Measurements from ENCODE around the gene CBFA2T2.
"Not testable (repeated sequence)": the region's sequence is repeated elsewhere in the genome, so short reads cannot be mapped to it uniquely, and the experiment has no call there.

Gene CBFA2T2

GRCh38 chr20:33631910-33632309 is 142.0 kb downstream of the CBFA2T2 start:
- not testable (repeated sequence) for H3K9me3 ChIP-seq (ENCODE audit: control insufficient read depth, low read length); H3K27me3 ChIP-seq (replicated peaks; ENCODE audit: control insufficient read depth, insufficient read depth, low read length, poor library complexity, severe bottlenecking); H3K4me1 ChIP-seq (ENCODE audit: control insufficient read depth, insufficient read depth, low read length, poor library complexity, severe bottlenecking); DNase-seq; H3K27ac ChIP-seq (ENCODE audit: insufficient read depth, low read length, poor library complexity, severe bottlenecking); H3K4me3 ChIP-seq (ENCODE audit: insufficient read depth, low read depth, low read length, poor library complexity, severe bottlenecking)
- peaks cover 20% of the 10 kb centered on the region for H3K36me3 ChIP-seq (ENCODE audit: control insufficient read depth, insufficient read depth, low read length)

- no peak overlapping the region for H3K27ac ChIP-seq (ENCODE audit: insufficient read depth, low read length, poor library complexity, severe bottlenecking)
- peaks cover 4% of the 10 kb centered on the region for H3K4me1 ChIP-seq (ENCODE audit: control insufficient read depth, insufficient read depth, low read length, poor library complexity, severe bottlenecking)
- H3K36me3 ChIP-seq (ENCODE audit: control insufficient read depth, insufficient read depth, low read length) = peaks cover 32% of the 10 kb centered on the region
- H3K4me3 ChIP-seq (ENCODE audit: insufficient read depth, low read depth, low read length, poor library complexity, severe bottlenecking) = no peak overlapping the region
- DNase-seq = no peak
- no peaks in the 10 kb centered on the region for H3K27me3 ChIP-seq (replicated peaks; ENCODE audit: control insufficient read depth, insufficient read depth, low read length, poor library complexity, severe bottlenecking)
- no peaks in the 10 kb centered on the region for H3K9me3 ChIP-seq (ENCODE audit: control insufficient read depth, low read length)
Observed at GRCh38 chr20:33635341-33635740, 145.4 kb downstream of the CBFA2T2 start.

GRCh38 chr20:33636776-33637175 is 146.9 kb downstream of the CBFA2T2 start:
- Histone ChIP-seq H3K27ac (ENCODE audit: insufficient read depth, low read length, poor library complexity, severe bottlenecking) (no peak overlapping the region), H3K27me3 (replicated peaks; ENCODE audit: control insufficient read depth, insufficient read depth, low read length, poor library complexity, severe bottlenecking) (no peaks in the 10 kb centered on the region), H3K36me3 (ENCODE audit: control insufficient read depth, insufficient read depth, low read length) (peaks cover 31% of the 10 kb centered on the region), H3K4me1 (ENCODE audit: control insufficient read depth, insufficient read depth, low read length, poor library complexity, severe bottlenecking) (peaks cover 4% of the 10 kb centered on the region), H3K9me3 (ENCODE audit: control insufficient read depth, low read length) (no peaks in the 10 kb centered on the region), H3K4me3 (ENCODE audit: insufficient read depth, low read depth, low read length, poor library complexity, severe bottlenecking) (no peak overlapping the region)
- no peak for DNase-seq

- no peak for DNase-seq
- Histone ChIP-seq H3K27me3 (replicated peaks; ENCODE audit: control insufficient read depth, insufficient read depth, low read length, poor library complexity, severe bottlenecking) (no peaks in the 10 kb centered on the region), H3K4me1 (ENCODE audit: control insufficient read depth, insufficient read depth, low read length, poor library complexity, severe bottlenecking) (no peaks in the 10 kb centered on the region), H3K4me3 (ENCODE audit: insufficient read depth, low read depth, low read length, poor library complexity, severe bottlenecking) (no peak overlapping the region), H3K27ac (ENCODE audit: insufficient read depth, low read length, poor library complexity, severe bottlenecking) (no peak overlapping the region), H3K36me3 (ENCODE audit: control insufficient read depth, insufficient read depth, low read length) (peaks cover 44% of the 10 kb centered on the region), H3K9me3 (ENCODE audit: control insufficient read depth, low read length) (no peaks in the 10 kb centered on the region)
Observed at GRCh38 chr20:33640287-33640686, 150.4 kb downstream of the CBFA2T2 start.

- Histone ChIP-seq H3K27ac (ENCODE audit: insufficient read depth, low read length, poor library complexity, severe bottlenecking) (no peak overlapping the region), H3K36me3 (ENCODE audit: control insufficient read depth, insufficient read depth, low read length) (peaks cover 30% of the 10 kb centered on the region), H3K9me3 (ENCODE audit: control insufficient read depth, low read length) (no peaks in the 10 kb centered on the region), H3K4me3 (ENCODE audit: insufficient read depth, low read depth, low read length, poor library complexity, severe bottlenecking) (no peak overlapping the region), H3K4me1 (ENCODE audit: control insufficient read depth, insufficient read depth, low read length, poor library complexity, severe bottlenecking) (no peaks in the 10 kb centered on the region), H3K27me3 (replicated peaks; ENCODE audit: control insufficient read depth, insufficient read depth, low read length, poor library complexity, severe bottlenecking) (no peaks in the 10 kb centered on the region)
- DNase-seq = no peak
Observed at GRCh38 chr20:33644313-33645071, 154.6 kb downstream of the CBFA2T2 start.

GRCh38 chr20:33645072-33645358 is 155.1 kb downstream of the CBFA2T2 start:
- H3K36me3 ChIP-seq (ENCODE audit: control insufficient read depth, insufficient read depth, low read length) = peaks cover 25% of the 10 kb centered on the region
- no peak overlapping the region for H3K27ac ChIP-seq (ENCODE audit: insufficient read depth, low read length, poor library complexity, severe bottlenecking)
- no peaks in the 10 kb centered on the region for H3K27me3 ChIP-seq (replicated peaks; ENCODE audit: control insufficient read depth, insufficient read depth, low read length, poor library complexity, severe bottlenecking)
- DNase-seq = no peak
- no peak overlapping the region for H3K4me3 ChIP-seq (ENCODE audit: insufficient read depth, low read depth, low read length, poor library complexity, severe bottlenecking)
- no peaks in the 10 kb centered on the region for H3K4me1 ChIP-seq (ENCODE audit: control insufficient read depth, insufficient read depth, low read length, poor library complexity, severe bottlenecking)
- H3K9me3 ChIP-seq (ENCODE audit: control insufficient read depth, low read length) = no peaks in the 10 kb centered on the region

- H3K4me3 ChIP-seq (ENCODE audit: insufficient read depth, low read depth, low read length, poor library complexity, severe bottlenecking) = no peak overlapping the region
Observed at GRCh38 chr20:33645396-33645795, 155.5 kb downstream of the CBFA2T2 start.

GRCh38 chr20:33646191-33646590 is 156.3 kb downstream of the CBFA2T2 start:
- H3K9me3 ChIP-seq (ENCODE audit: control insufficient read depth, low read length) = no peaks in the 10 kb centered on the region
- no peaks in the 10 kb centered on the region for H3K4me1 ChIP-seq (ENCODE audit: control insufficient read depth, insufficient read depth, low read length, poor library complexity, severe bottlenecking)
- peaks cover 17% of the 10 kb centered on the region for H3K36me3 ChIP-seq (ENCODE audit: control insufficient read depth, insufficient read depth, low read length)
- H3K27me3 ChIP-seq (replicated peaks; ENCODE audit: control insufficient read depth, insufficient read depth, low read length, poor library complexity, severe bottlenecking) = no peaks in the 10 kb centered on the region
- H3K27ac ChIP-seq (ENCODE audit: insufficient read depth, low read length, poor library complexity, severe bottlenecking) = no peak overlapping the region
- no peak overlapping the region for H3K4me3 ChIP-seq (ENCODE audit: insufficient read depth, low read depth, low read length, poor library complexity, severe bottlenecking)
- DNase-seq = no peak

More at GRCh38 chr20:33645396-33645795, 155.5 kb downstream of the CBFA2T2 start:
- H3K9me3 ChIP-seq (ENCODE audit: control insufficient read depth, low read length) = no peaks in the 10 kb centered on the region
- peaks cover 21% of the 10 kb centered on the region for H3K36me3 ChIP-seq (ENCODE audit: control insufficient read depth, insufficient read depth, low read length)
- no peaks in the 10 kb centered on the region for H3K27me3 ChIP-seq (replicated peaks; ENCODE audit: control insufficient read depth, insufficient read depth, low read length, poor library complexity, severe bottlenecking)
- H3K4me1 ChIP-seq (ENCODE audit: control insufficient read depth, insufficient read depth, low read length, poor library complexity, severe bottlenecking) = no peaks in the 10 kb centered on the region
- DNase-seq = no peak
- H3K27ac ChIP-seq (ENCODE audit: insufficient read depth, low read length, poor library complexity, severe bottlenecking) = no peak overlapping the region

GRCh38 chr20:33646959-33647602 is 157.2 kb downstream of the CBFA2T2 start:
- peaks cover 17% of the 10 kb centered on the region for H3K36me3 ChIP-seq (ENCODE audit: control insufficient read depth, insufficient read depth, low read length)
- DNase-seq; H3K9me3 ChIP-seq (ENCODE audit: control insufficient read depth, low read length); H3K27ac ChIP-seq (ENCODE audit: insufficient read depth, low read length, poor library complexity, severe bottlenecking); H3K4me1 ChIP-seq (ENCODE audit: control insufficient read depth, insufficient read depth, low read length, poor library complexity, severe bottlenecking); H3K4me3 ChIP-seq (ENCODE audit: insufficient read depth, low read depth, low read length, poor library complexity, severe bottlenecking); H3K27me3 ChIP-seq (replicated peaks; ENCODE audit: control insufficient read depth, insufficient read depth, low read length, poor library complexity, severe bottlenecking): not testable (repeated sequence)

- no peaks in the 10 kb centered on the region for H3K9me3 ChIP-seq (ENCODE audit: control insufficient read depth, low read length)
- no peak for DNase-seq
- no peak overlapping the region for H3K27ac ChIP-seq (ENCODE audit: insufficient read depth, low read length, poor library complexity, severe bottlenecking)
- no peaks in the 10 kb centered on the region for H3K27me3 ChIP-seq (replicated peaks; ENCODE audit: control insufficient read depth, insufficient read depth, low read length, poor library complexity, severe bottlenecking)
- H3K4me3 ChIP-seq (ENCODE audit: insufficient read depth, low read depth, low read length, poor library complexity, severe bottlenecking) = no peak overlapping the region
- no peaks in the 10 kb centered on the region for H3K4me1 ChIP-seq (ENCODE audit: control insufficient read depth, insufficient read depth, low read length, poor library complexity, severe bottlenecking)
- H3K36me3 ChIP-seq (ENCODE audit: control insufficient read depth, insufficient read depth, low read length) = peaks cover 17% of the 10 kb centered on the region
Observed at GRCh38 chr20:33647603-33648395, 157.9 kb downstream of the CBFA2T2 start.

Measured in effector memory CD4-positive, alpha-beta T cell (primary cell).